Chondrocyte (in vitro differentiated cells): Measurements from ENCODE around the gene ALDH8A1. TPM values are rescaled to one million over a fixed set of nuclear protein-coding genes. Genes with fewer than 3 reads are reported as not detected.
A peak's percentile ranks its signal among the peaks of the same experiment; 100 is the strongest.

Source experiments
- DNase-seq: peaks from one replicate; pipeline ENCODE4 v3.0.0; 2021; ENCODE audit warnings: mixed read lengths, low spot score
- H3K27ac Mint-ChIP-seq: one replicate; pipeline ENCODE4 v1.8.0; 2021; ENCODE audit warnings: mild to moderate bottlenecking, moderate library complexity, mixed read lengths; ENCODE audit not compliant: unreplicated experiment
- H3K27me3 Mint-ChIP-seq: 2 replicates; pipeline ENCODE4 v1.8.0; 2021; ENCODE audit warnings: low read depth, mixed read lengths
- H3K36me3 Mint-ChIP-seq: 2 replicates; pipeline ENCODE4 v1.8.0; 2021; ENCODE audit warnings: low read depth, mixed read lengths
- H3K4me1 Mint-ChIP-seq: 2 replicates; pipeline ENCODE4 v1.8.0; 2021; ENCODE audit warnings: low read depth, mild to moderate bottlenecking, mixed read lengths
- H3K4me3 Mint-ChIP-seq: one replicate; pipeline ENCODE4 v1.8.0; 2021; ENCODE audit warnings: mild to moderate bottlenecking, moderate library complexity, mixed read lengths; ENCODE audit not compliant: unreplicated experiment
- H3K9me3 Mint-ChIP-seq: 2 replicates; pipeline ENCODE4 v1.8.0; 2021; ENCODE audit warnings: low read depth, mixed read lengths
- CTCF ChIP-seq: fragments of 200-600 bp; sonication (generic); IDR thresholded peaks from 2 replicates; pipeline ENCODE4 v1.5.0; 2021; ENCODE audit warnings: antibody characterized with exemption, mild to moderate bottlenecking, moderate library complexity
- total RNA-seq: library from RNA; stranded (reverse); gene quantifications from 3 replicates; pipeline ENCODE4 v1.2.1, GENCODE V29; 2021

ALDH8A1 gene
- total RNA-seq, 1 donor from 2014 or later = 0.40 TPM

GRCh38 chr6:134945045-134945444 is 4.9 kb downstream of the ALDH8A1 start:
- TF ChIP-seq CTCF = no peak
- no peak overlapping the region for H3K4me3 Mint-ChIP-seq
- no peaks in the 10 kb centered on the region for H3K9me3 Mint-ChIP-seq
- no peaks in the 10 kb centered on the region for H3K27me3 Mint-ChIP-seq
- no peaks in the 10 kb centered on the region for H3K4me1 Mint-ChIP-seq
- H3K36me3 Mint-ChIP-seq = no peaks in the 10 kb centered on the region
- H3K27ac Mint-ChIP-seq = no peak overlapping the region
- no peak for DNase-seq

- no peaks in the 10 kb centered on the region for H3K4me1 Mint-ChIP-seq
- H3K9me3 Mint-ChIP-seq = no peaks in the 10 kb centered on the region
- DNase-seq = no peak
- TF ChIP-seq CTCF = no peak
- H3K36me3 Mint-ChIP-seq = no peaks in the 10 kb centered on the region
- H3K27me3 Mint-ChIP-seq = no peaks in the 10 kb centered on the region
- H3K4me3 Mint-ChIP-seq = no peak overlapping the region
- H3K27ac Mint-ChIP-seq = no peak overlapping the region
Observed at GRCh38 chr6:134943522-134944111, 6.3 kb downstream of the ALDH8A1 start.

GRCh38 chr6:134938896-134939295 is 11.0 kb downstream of the ALDH8A1 start:
- TF ChIP-seq CTCF = no peak
- Mint-ChIP-seq H3K4me1 (peaks cover 22% of the 10 kb centered on the region), H3K27ac (no peak overlapping the region), H3K9me3 (no peaks in the 10 kb centered on the region), H3K27me3 (no peaks in the 10 kb centered on the region), H3K36me3 (no peaks in the 10 kb centered on the region), H3K4me3 (no peak overlapping the region)
- DNase-seq = no peak

- no peak for DNase-seq
- Mint-ChIP-seq H3K9me3 (no peaks in the 10 kb centered on the region), H3K4me3 (peak overlapping the region; percentile 42), H3K27ac (peak overlapping the region; percentile 98), H3K36me3 (no peaks in the 10 kb centered on the region), H3K27me3 (no peaks in the 10 kb centered on the region), H3K4me1 (peaks cover 22% of the 10 kb centered on the region)
- no peak for TF ChIP-seq CTCF
Observed at GRCh38 chr6:134937426-134937825, 12.5 kb downstream of the ALDH8A1 start.

- no peaks in the 10 kb centered on the region for H3K9me3 Mint-ChIP-seq
- peak overlapping the region; percentile 42 for H3K4me3 Mint-ChIP-seq
- no peaks in the 10 kb centered on the region for H3K27me3 Mint-ChIP-seq
- H3K27ac Mint-ChIP-seq = peak overlapping the region; percentile 98
- TF ChIP-seq CTCF = no peak
- peaks cover 22% of the 10 kb centered on the region for H3K4me1 Mint-ChIP-seq
- no peak for DNase-seq
- no peaks in the 10 kb centered on the region for H3K36me3 Mint-ChIP-seq
Observed at GRCh38 chr6:134936931-134937330, 13.0 kb downstream of the ALDH8A1 start.
